ENCODE results near the gene SMARCE1. TPM values are rescaled to one million over a fixed set of nuclear protein-coding genes. Genes with fewer than 3 reads are reported as not detected.

Gene SMARCE1
- total RNA-seq, 2 experiments from 2014 or later = 110 to 117 TPM

DNA sequence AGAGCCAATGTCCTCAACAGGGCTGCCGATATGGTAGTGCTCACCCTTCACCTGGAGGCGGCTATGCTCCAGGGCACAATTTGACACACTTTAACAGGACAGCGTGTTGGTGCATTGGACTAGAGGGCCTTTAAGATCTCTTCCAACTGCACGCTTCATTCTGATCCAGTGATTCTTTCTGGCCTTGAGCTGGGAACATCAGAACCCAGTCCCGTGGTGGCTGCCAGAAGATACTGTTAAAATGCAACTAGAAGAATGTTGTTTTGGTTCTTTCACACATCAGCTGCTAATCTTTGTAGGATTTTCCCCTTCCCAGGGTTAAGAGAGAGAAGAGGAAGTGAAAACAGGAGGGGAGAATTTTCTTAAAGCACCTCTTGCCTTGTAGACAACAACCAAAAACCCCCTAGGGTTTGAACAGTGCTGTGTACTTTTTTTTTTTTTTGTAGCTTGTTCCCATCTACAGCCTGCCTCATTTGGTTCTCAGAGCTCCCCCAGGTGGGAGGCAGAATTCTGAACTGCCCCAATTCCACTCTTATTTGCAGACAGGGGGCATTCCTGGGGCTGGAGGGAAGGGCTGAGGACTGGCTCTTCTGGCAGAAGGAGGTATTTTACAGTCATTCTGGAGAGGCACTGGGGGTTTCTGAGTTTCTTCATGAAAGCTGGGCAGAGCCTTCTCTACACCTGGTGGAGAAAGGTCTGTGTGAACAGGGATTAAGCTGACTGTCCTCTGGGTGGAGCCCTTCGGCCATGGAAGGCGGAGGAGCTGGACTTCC is 32.4 kb downstream of the SMARCE1 start:
- CTCF ChIA-PET = interaction anchor here (0.5 to 3.5 kb wide), 12 partner anchors 10 to 68 kb away, joined by 3 to 18 read pairs (median 5); partner anchors contain the start of gene SMARCE1
- Mint-ChIP-seq H3K36me3 (ENCODE audit: low read depth) (no peaks in the 10 kb centered on the region), H3K9me3 (no peaks in the 10 kb centered on the region), H3K27me3 (no peaks in the 10 kb centered on the region), H3K4me3 (peak overlapping the region; percentile 33), H3K27ac (peak overlapping the region; percentile 88), H3K4me1 (peaks cover 90% of the 10 kb centered on the region)
- peak; percentile 53 for DNase-seq
- POLR2A ChIA-PET = interaction anchor here (0.7 to 1.5 kb wide), 3 partner anchors 53 to 172 kb away, joined by 3 to 5 read pairs (median 4); no protein-coding TSS in a partner anchor

DNA sequence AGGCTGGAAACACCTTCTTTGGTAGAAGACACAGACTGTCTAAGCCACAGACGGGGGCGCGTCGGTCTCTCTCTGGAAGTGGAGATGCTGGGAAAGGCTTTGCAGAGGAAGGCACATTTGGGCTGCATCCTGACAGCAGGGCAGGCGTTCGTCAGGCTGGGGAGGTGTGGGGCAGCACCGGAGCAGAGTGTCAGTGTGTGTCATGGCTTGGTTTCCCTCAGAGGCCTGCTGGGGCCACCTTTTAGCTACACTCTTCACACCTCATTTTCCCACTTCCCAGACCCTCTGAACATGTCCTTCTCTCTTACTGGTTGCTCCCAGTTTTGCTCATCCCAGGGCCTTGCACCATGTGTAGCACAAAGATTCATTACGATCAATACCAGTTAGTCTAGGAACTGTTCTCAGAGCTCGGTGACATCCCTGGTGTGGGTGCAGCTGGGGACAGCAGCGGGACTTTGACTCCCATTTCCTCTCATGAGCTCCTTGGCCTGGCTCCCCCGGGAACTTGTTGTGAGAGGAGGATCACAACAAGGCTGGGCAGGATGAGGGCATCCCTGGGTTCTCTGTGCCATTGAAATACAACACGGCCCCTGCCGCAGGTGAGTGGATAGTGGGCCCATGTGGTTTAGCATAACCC is 33.1 kb downstream of the SMARCE1 start:
- Mint-ChIP-seq H3K36me3 (ENCODE audit: low read depth) (no peaks in the 10 kb centered on the region), H3K27me3 (no peaks in the 10 kb centered on the region), H3K9me3 (peaks cover 2% of the 10 kb centered on the region), H3K4me1 (peaks cover 90% of the 10 kb centered on the region), H3K27ac (peak overlapping the region; percentile 88), H3K4me3 (peak overlapping the region; percentile 33)
- ChIA-PET POLR2A (interaction anchor here (1.2 to 1.5 kb wide), 2 partner anchors 53 to 54 kb away, joined by 4 to 5 read pairs; no protein-coding TSS in a partner anchor), CTCF (interaction anchor here (0.8 to 2.4 kb wide), 7 partner anchors 10 to 33 kb away, joined by 3 to 11 read pairs (median 6); partner anchors contain the start of gene SMARCE1)
- DNase-seq = no peak

DNA sequence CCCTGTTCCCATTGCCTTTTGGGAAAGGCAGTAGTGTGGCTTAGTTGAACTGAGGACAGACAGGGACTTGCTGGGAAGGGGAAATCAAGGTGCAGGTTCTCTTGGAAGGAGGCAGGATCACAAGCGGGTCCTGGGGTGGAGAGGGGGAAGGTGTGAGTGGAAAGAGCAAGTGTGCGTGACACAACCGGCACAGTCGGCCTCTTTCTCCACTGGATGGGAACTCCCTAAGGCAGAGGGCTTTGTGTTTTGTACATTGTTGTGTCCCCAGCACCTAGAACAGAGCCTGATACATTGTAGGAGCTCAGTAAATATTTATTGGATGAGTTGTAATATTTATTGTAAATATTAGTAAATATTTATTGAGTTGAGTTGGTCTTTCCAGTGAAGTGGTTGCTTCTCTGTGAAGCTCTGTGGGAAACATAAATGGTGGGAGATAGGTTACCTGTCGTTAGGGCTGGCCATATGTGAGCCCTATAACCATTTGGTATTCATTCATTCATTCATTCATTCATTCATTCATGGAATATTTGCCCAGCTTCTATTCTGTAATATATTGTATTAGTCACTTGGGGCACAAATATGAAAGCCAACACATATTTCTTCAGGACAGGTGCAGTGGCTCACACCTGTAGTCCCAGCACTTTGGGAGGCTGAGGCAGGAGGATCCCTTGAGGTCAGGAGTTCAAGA is 34.0 kb downstream of the SMARCE1 start:
- peaks cover 3% of the 10 kb centered on the region for H3K9me3 Mint-ChIP-seq
- no peaks in the 10 kb centered on the region for H3K27me3 Mint-ChIP-seq
- no peak for DNase-seq
- ChIA-PET POLR2A (interaction anchor here (1.2 kb wide), 1 partner anchor 51 kb away, joined by 5 read pairs; no protein-coding TSS in a partner anchor), CTCF (interaction anchor here (0.7 to 2.0 kb wide), 3 partner anchors 11 to 16 kb away, joined by 3 to 8 read pairs (median 3); no protein-coding TSS in a partner anchor)
- H3K4me1 Mint-ChIP-seq = peaks cover 90% of the 10 kb centered on the region
- peak overlapping the region; percentile 68 for H3K4me3 Mint-ChIP-seq
- H3K36me3 Mint-ChIP-seq (ENCODE audit: low read depth) = peaks cover 2% of the 10 kb centered on the region
- peak overlapping the region; percentile 96 for H3K27ac Mint-ChIP-seq

DNA sequence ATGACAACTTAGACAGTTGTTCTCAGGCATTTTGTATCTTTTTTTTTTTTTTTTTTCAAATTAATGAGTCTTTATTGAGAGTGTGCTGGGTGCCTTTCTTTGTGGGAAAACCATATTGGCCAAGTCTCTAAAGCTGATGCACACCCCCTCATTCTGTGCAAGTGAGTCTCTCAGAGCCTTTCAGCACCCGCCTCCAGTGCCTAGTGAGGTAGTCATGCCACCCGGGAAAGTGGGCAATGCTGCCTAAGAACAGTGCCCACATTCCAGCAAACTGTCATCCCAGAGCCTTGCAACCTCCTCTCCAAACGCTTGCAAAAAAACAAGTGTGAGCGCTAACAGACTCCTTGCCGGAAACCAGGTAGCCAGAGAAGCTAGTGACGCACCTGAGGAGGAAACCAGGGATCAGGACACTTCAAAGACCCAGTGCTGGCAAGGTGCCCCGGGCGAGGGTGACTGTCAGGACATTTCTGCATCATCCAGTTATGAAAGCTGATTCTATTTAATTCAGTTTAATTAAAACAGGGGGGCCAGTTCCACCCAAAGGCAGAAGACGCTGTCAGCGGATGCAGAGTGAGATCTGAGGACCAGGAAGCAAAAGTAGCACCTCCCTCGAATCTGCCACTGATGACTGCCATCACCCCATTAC is 34.9 kb downstream of the SMARCE1 start:
- Mint-ChIP-seq H3K27ac (peak overlapping the region; percentile 96), H3K36me3 (ENCODE audit: low read depth) (peaks cover 2% of the 10 kb centered on the region), H3K9me3 (peaks cover 3% of the 10 kb centered on the region), H3K4me3 (peak overlapping the region; percentile 68), H3K4me1 (peaks cover 96% of the 10 kb centered on the region), H3K27me3 (no peaks in the 10 kb centered on the region)
- ChIA-PET CTCF (interaction anchor here (2.0 kb wide), 1 partner anchor 12 kb away, joined by 8 read pairs; no protein-coding TSS in a partner anchor), POLR2A (interaction anchor here (1.2 kb wide), 1 partner anchor 50 kb away, joined by 5 read pairs; no protein-coding TSS in a partner anchor)
- peak; percentile 57 for DNase-seq

DNA sequence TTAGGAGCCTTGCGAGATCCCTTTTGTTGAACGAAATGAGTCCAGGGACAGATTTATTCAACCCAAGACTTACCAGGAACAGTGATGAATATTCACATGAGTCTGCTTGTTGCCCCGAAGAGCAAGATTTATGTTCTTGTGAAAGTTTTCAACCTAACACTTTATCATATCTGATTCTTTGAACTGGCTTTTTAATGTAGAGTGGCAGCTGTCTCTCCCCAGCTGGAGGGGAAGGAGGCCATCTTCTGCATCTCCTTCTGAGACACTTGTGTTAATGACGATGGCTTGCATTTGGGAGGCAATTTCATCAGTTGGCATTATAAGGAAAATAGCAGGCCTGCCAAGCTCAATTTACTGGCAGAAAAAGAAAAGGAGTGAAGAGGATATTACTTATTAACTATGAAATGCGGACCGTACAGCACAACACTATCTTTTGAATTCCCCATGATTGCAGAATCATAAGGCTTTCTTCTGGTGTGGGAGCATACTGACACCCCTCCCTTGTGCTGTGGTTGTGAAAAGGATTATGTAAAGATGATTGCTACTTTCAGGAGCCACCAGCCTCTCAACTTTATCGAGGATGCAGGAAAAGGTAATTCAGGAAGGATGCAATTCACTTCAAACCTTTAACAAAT is 35.7 kb downstream of the SMARCE1 start:
- Mint-ChIP-seq H3K4me3 (peak overlapping the region; percentile 25), H3K4me1 (peaks cover 97% of the 10 kb centered on the region), H3K27me3 (no peaks in the 10 kb centered on the region), H3K36me3 (ENCODE audit: low read depth) (peaks cover 2% of the 10 kb centered on the region), H3K27ac (peak overlapping the region; percentile 91), H3K9me3 (peaks cover 3% of the 10 kb centered on the region)
- no peak for DNase-seq
- CTCF ChIA-PET = interaction anchor here (0.7 to 2.0 kb wide), 4 partner anchors 10 to 50 kb away, joined by 3 to 8 read pairs (median 6); no protein-coding TSS in a partner anchor
- POLR2A ChIA-PET = interaction anchor here (1.2 kb wide), 1 partner anchor 49 kb away, joined by 5 read pairs; no protein-coding TSS in a partner anchor

DNA sequence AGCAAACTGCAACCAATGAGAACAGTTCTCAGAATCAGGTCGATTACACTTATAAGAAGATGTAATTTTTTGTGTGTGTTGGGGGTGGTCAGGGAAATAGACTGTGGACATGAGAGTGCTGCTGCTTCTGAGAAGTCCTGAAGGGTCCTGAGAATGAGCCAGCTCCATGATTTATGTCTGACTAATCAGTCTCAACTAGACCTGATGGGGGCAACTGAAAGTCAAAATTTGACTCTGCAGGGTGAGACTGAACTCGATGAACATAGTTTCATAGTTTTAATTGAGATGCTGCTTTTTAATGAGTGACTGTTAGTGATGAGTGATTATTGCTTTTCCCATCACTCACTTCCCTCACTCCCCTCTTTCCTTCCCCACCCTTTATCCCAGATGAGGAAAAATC is 37.3 kb downstream of the SMARCE1 start:
- Mint-ChIP-seq H3K36me3 (ENCODE audit: low read depth) (peaks cover 2% of the 10 kb centered on the region), H3K27me3 (no peaks in the 10 kb centered on the region), H3K4me1 (peaks cover 96% of the 10 kb centered on the region), H3K27ac (peak overlapping the region; percentile 72), H3K9me3 (peaks cover 3% of the 10 kb centered on the region), H3K4me3 (no peak overlapping the region)
- ChIA-PET CTCF (interaction anchor here (0.6 to 2.0 kb wide), 7 partner anchors 11 to 939 kb away, joined by 3 to 8 read pairs (median 3); no protein-coding TSS in a partner anchor), POLR2A (no interaction called here)
- DNase-seq = no peak

DNA sequence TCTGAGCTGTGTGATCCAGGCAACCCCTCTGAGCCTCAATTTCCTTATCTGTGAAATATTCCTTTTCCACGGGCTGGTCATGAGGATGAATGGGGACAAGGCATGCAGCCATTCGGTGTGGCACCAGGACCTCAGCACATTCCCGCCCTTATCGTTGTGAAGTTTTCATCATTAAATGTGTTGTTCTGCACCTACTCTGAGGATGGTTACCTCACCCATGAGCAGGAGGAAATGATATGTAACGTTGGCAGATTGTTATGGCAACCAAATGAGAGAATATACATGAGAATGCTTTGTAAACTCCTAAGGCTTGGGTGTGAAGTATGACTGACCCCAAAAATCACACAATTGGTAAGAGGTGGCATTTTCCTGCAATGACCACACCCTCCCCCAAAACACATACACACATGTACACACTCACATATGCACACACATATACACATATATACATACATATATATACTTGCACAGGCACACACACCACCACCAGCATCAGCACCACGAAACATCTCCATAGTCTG is 39.5 kb downstream of the SMARCE1 start:
- H3K4me1 Mint-ChIP-seq = peaks cover 96% of the 10 kb centered on the region
- peaks cover 3% of the 10 kb centered on the region for H3K9me3 Mint-ChIP-seq
- POLR2A ChIA-PET = interaction anchor here (0.8 to 1.3 kb wide), 2 partner anchors 45 to 47 kb away, joined by 3 read pairs; no protein-coding TSS in a partner anchor
- peak overlapping the region; percentile 93 for H3K27ac Mint-ChIP-seq
- no peaks in the 10 kb centered on the region for H3K27me3 Mint-ChIP-seq
- DNase-seq = peak; percentile 61
- CTCF ChIA-PET = interaction anchor here (0.6 to 1.3 kb wide), 2 partner anchors 31 to 1494 kb away, joined by 3 to 4 read pairs; no protein-coding TSS in a partner anchor
- peaks cover 2% of the 10 kb centered on the region for H3K36me3 Mint-ChIP-seq (ENCODE audit: low read depth)
- peak overlapping the region; percentile 43 for H3K4me3 Mint-ChIP-seq

DNA sequence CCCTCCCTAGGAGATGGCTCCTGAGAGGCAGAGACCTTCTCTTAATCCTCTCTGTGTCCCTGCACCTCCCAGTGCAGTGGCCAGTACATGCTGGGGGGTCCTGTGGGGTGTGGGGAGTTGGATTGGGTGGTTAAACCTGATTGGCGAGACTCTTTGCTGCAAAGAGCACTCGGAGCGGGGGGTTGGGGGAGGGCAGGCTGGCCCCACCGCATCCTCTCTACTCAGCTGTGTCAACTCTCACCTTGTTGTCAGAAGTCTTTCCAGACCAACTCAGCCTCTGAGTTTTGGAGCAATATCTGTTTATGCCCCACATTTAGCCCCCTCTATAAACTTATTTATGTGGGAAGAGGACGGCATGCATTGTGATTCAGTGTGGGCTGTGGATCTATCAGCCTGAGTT is 40.0 kb downstream of the SMARCE1 start:
- ChIA-PET POLR2A (interaction anchor here (0.8 to 1.3 kb wide), 2 partner anchors 44 to 46 kb away, joined by 3 read pairs; no protein-coding TSS in a partner anchor), CTCF (interaction anchor here (1.3 kb wide), 1 partner anchor 31 kb away, joined by 4 read pairs; no protein-coding TSS in a partner anchor)
- Mint-ChIP-seq H3K4me3 (peak overlapping the region; percentile 43), H3K9me3 (peaks cover 3% of the 10 kb centered on the region), H3K4me1 (peaks cover 96% of the 10 kb centered on the region), H3K36me3 (ENCODE audit: low read depth) (peaks cover 6% of the 10 kb centered on the region), H3K27me3 (no peaks in the 10 kb centered on the region), H3K27ac (peak overlapping the region; percentile 93)
- peak; percentile 64 for DNase-seq

DNA sequence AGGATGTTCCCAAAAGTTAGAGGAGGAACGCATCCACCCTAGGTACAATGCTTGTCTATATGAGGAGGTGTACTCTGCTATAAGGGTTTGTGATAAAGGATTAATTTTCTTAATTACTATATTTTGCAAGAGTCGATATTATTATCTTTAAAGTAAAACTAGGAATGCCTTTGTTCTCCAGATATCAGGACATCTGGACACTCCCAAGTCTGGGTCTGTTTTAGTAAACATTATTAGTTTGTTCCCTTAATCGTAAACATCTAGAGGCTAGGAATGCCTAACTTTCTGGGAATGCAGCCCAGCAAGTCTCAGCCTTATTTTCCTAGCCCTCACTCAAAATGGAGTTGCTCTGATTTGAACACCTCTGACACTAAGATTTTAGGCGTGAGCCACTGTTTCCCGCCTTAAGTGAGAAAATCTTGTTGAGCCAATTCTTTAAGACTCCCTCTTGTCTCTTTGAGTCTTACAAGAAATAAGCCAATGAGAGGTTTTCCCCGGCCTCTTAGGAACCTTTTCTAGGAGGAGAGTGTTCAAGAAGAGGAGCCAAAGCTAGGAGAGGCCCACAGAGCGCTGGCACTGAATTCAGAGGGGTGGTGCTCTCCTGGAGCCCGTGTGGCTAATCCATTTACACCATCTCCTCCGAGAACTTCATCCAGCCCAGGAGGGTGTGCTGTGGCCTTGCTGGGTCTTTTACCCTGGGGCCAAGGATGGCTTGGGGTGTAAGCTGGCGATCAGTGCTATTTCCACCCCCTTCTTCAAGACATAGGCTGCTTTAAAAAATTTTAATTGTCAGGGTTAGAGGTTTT is 40.9 kb downstream of the SMARCE1 start:
- peaks cover 3% of the 10 kb centered on the region for H3K9me3 Mint-ChIP-seq
- H3K27me3 Mint-ChIP-seq = no peaks in the 10 kb centered on the region
- ChIA-PET POLR2A (interaction anchor here (1.3 kb wide), 1 partner anchor 43 kb away, joined by 3 read pairs; no protein-coding TSS in a partner anchor), CTCF (no interaction called here)
- peak overlapping the region; percentile 98 for H3K27ac Mint-ChIP-seq
- DNase-seq = no peak
- peaks cover 8% of the 10 kb centered on the region for H3K36me3 Mint-ChIP-seq (ENCODE audit: low read depth)
- H3K4me3 Mint-ChIP-seq = no peak overlapping the region
- peaks cover 97% of the 10 kb centered on the region for H3K4me1 Mint-ChIP-seq

DNA sequence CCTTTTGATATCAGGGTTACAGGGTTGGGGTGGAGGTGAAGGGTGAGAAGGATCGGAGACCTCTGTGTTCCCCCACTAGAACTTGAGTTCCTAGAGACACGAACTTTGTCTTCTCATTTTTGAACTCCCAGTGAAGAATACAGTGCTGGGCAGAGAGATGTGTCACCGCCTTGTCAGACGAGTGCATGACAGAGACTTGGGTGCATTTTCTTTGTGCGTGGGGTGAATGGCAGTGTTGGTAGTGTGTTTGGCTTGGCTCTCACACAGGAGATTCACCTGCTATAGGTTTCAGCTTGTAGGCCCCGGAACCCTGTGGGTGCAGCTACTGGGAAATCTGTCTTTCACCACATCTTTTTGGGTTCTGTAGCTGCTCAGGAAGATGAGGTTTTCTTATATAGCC is 42.3 kb downstream of the SMARCE1 start:
- Mint-ChIP-seq H3K9me3 (peaks cover 3% of the 10 kb centered on the region), H3K4me3 (peak overlapping the region; percentile 45), H3K27me3 (no peaks in the 10 kb centered on the region), H3K27ac (peak overlapping the region; percentile 98), H3K36me3 (ENCODE audit: low read depth) (peaks cover 15% of the 10 kb centered on the region), H3K4me1 (peaks cover 97% of the 10 kb centered on the region)
- ChIA-PET POLR2A (interaction anchor here (1.0 to 2.4 kb wide), 3 partner anchors 40 to 45 kb away, joined by 3 to 10 read pairs (median 4); partner anchors contain the start of gene CCR7), CTCF (interaction anchor here (1.5 to 4.5 kb wide), 3 partner anchors 14 to 44 kb away, joined by 4 to 23 read pairs (median 10); no protein-coding TSS in a partner anchor)
- peak; percentile 76 for DNase-seq
